ENCODE measurements around the gene DNAJB8.

- TF ChIP-seq FOXA1 (IDR thresholded peaks at IDR 0.05) (no peak), EGR1 (IDR thresholded peaks at IDR 0.05; ENCODE audit: low read depth in 2 of 2) (no peak), TAF1 (conservative IDR thresholded peaks at IDR 0.05) (no peak)
- TF ChIP-seq, protein P1, sequence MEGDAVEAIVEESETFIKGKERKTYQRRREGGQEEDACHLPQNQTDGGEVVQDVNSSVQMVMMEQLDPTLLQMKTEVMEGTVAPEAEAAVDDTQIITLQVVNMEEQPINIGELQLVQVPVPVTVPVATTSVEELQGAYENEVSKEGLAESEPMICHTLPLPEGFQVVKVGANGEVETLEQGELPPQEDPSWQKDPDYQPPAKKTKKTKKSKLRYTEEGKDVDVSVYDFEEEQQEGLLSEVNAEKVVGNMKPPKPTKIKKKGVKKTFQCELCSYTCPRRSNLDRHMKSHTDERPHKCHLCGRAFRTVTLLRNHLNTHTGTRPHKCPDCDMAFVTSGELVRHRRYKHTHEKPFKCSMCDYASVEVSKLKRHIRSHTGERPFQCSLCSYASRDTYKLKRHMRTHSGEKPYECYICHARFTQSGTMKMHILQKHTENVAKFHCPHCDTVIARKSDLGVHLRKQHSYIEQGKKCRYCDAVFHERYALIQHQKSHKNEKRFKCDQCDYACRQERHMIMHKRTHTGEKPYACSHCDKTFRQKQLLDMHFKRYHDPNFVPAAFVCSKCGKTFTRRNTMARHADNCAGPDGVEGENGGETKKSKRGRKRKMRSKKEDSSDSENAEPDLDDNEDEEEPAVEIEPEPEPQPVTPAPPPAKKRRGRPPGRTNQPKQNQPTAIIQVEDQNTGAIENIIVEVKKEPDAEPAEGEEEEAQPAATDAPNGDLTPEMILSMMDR (IDR thresholded peaks at IDR 0.05; ENCODE audit: low read depth, low read length, missing input control) = no peak
Observed at GRCh38 chr3:128501431-128501830, 34.7 kb upstream of the DNAJB8 start.
